ENCODE results near the gene GLI3. TPM values are rescaled to one million over a fixed set of nuclear protein-coding genes. Genes with fewer than 3 reads are reported as not detected.

GLI3 gene
- total RNA-seq, 1 experiment from 2014 or later = 45.0 TPM

GRCh38 chr7:42039921-42040320 lies 197.1 kb downstream of the GLI3 start:
- no peak overlapping the region for H3K14ac ChIP-seq (ENCODE audit: insufficient read depth, low read length)
- no peak overlapping the region for H3K27ac ChIP-seq (ENCODE audit: insufficient read length, low read depth, low read length)
- no peak overlapping the region for H2BK120ac ChIP-seq (ENCODE audit: low read depth, low read length, poor library complexity, severe bottlenecking)
- no peaks in the 10 kb centered on the region for H3K9me3 ChIP-seq (ENCODE audit: control insufficient read depth, low read depth, low read length)
- no peaks in the 10 kb centered on the region; the same call in 1 of the 2 replicates for H3K79me2 ChIP-seq (ENCODE audit: insufficient read depth, low read length)
- no CpG with 5 or more reads among the region's 8 CpGs for WGBS (ENCODE audit: extremely low coverage, insufficient read length, low lambda C conversion rate)
- H2BK12ac ChIP-seq (ENCODE audit: insufficient read length, low read depth, low read length) = no peak overlapping the region
- H2AFZ ChIP-seq (ENCODE audit: low read length) = no peak overlapping the region
- Mint-ChIP-seq H3K4me1 (peaks cover 4 to 5% of the 10 kb centered on the region in 2 experiments; a peak in 1 of 4 replicates), H3K36me3 (ENCODE audit: insufficient read depth in 1 of 3, low read depth in 3 of 3) (peaks cover 9 to 20% (median 10%) of the 10 kb centered on the region in 3 experiments; a peak in 6 of 7 replicates), H3K9me3 (no peaks in the 10 kb centered on the region), H3K27ac (no peak overlapping the region), H3K4me3 (no peak overlapping the region), H3K27me3 (ENCODE audit: low read depth) (no peaks in the 10 kb centered on the region)
- no peak overlapping the region for H3K18ac ChIP-seq (ENCODE audit: insufficient read length, low read depth, low read length)
- no peaks in the 10 kb centered on the region; the same call in 1 of the 2 replicates for H3K27me3 ChIP-seq (ENCODE audit: insufficient read depth, low read length)
- no peak overlapping the region for H2BK15ac ChIP-seq (ENCODE audit: low read depth, low read length)
- no peak overlapping the region for H3K56ac ChIP-seq (ENCODE audit: insufficient read length, low read depth, low read length)
- no peaks in the 10 kb centered on the region for H4K20me1 ChIP-seq (ENCODE audit: control insufficient read depth, insufficient read depth, insufficient read length)
- no peak overlapping the region for H2BK5ac ChIP-seq (ENCODE audit: insufficient read length, low read length)
- H3K79me1 ChIP-seq (ENCODE audit: insufficient read depth, low read depth, low read length, poor library complexity, severe bottlenecking) = no peaks in the 10 kb centered on the region
- H3K9ac ChIP-seq (ENCODE audit: extremely low read depth, insufficient read length, low read length) = no peak overlapping the region
- H3T11ph ChIP-seq (ENCODE audit: low read length) = no peak overlapping the region
- no peak for DNase-seq
- H3K4me2 ChIP-seq (ENCODE audit: insufficient read depth, insufficient read length, low read length) = no peak overlapping the region
- no peak overlapping the region for H4K8ac ChIP-seq (replicated peaks; ENCODE audit: insufficient read length, low read depth, low read length)
- no peak overlapping the region for H4K91ac ChIP-seq (ENCODE audit: insufficient read length, low read depth, low read length)
- H2BK20ac ChIP-seq (ENCODE audit: low read depth, low read length, poor library complexity, severe bottlenecking) = no peak overlapping the region
- H3K4ac ChIP-seq (ENCODE audit: low read depth, low read length) = no peak overlapping the region
- no peaks in the 10 kb centered on the region for H3K23me2 ChIP-seq (ENCODE audit: insufficient read length, low read depth, low read length, poor library complexity, severe bottlenecking)
- H4K5ac ChIP-seq (ENCODE audit: insufficient read length, low read depth, low read length) = no peak overlapping the region
- no peak overlapping the region for H2AK5ac ChIP-seq (ENCODE audit: insufficient read length, low read length)
- H3K23ac ChIP-seq (ENCODE audit: insufficient read length, low read depth, low read length) = no peak overlapping the region
- no peak for TF ChIP-seq CTCF (conservative IDR thresholded peaks at IDR 0.05)
- H3K4me1 ChIP-seq (ENCODE audit: insufficient read depth, low read length) = no peaks in the 10 kb centered on the region
